HepG2 (cell line): ENCODE data around the gene CSTF1. TPM values are rescaled to one million over a fixed set of nuclear protein-coding genes. Genes with fewer than 3 reads are reported as not detected.

Experiments used
- ATAC-seq: fragments of 200-7000 bp; cut with Tn5 transposase; 3 replicates; pipeline ENCODE4 v1.9.1; 2020; ENCODE audit warnings: mild to moderate bottlenecking, moderate library complexity
- BruUV-seq: library from RNA; stranded (reverse); fragments of 400-500 nt; replicated peaks from 2 replicates; lab custom pipeline; 2021; lab: Mats Ljungman, UMichigan
- CTCF ChIA-PET: fragments of 300-600 bp; formaldehyde crosslinking; extraction: SDS; loops from one replicate; lab custom pipeline; 2021; ENCODE audit warnings: low total read pairs, inconsistent platforms, low intra/inter-chr PET ratio; lab: Yijun Ruan, JAX
- POLR2A ChIA-PET: fragments of 350-600 bp; sonication (Branson Sonifier 250); formaldehyde crosslinking; loops from one replicate; lab custom pipeline; 2020; ENCODE audit warnings: antibody characterized with exemption, inconsistent platforms; lab: Yijun Ruan, JAX
- DNase-seq: peaks from one replicate; pipeline ENCODE4 v3.0.0-alpha.2; 2015; ENCODE audit warnings: low spot score
- FAIRE-seq: peaks from 3 replicates; lab custom pipeline; 2011; peaks lifted over from hg19 to GRCh38; lab: Jason Lieb, UNC
- H2AFZ ChIP-seq: one replicate; pipeline ENCODE4 v1.6.1; 2011; ENCODE audit warnings: low read length, inconsistent platforms
- H3K27ac ChIP-seq: fragments of 300-600 bp; 3 replicates; pipeline ENCODE4 v1.8.0; 2011; ENCODE audit warnings: mixed run types, mild to moderate bottlenecking, mixed read lengths, low read length, inconsistent platforms; ENCODE audit not compliant: insufficient read depth; ENCODE audit errors: extremely low read length
- H3K27me3 ChIP-seq, 2 experiments: fragments of 200-600 bp in 1 of 2; 2 replicates in 1 of 2; 3 replicates in 1 of 2; pipeline versions ENCODE4 v1.6.0 to v1.8.0; 2011; ENCODE audit warnings: low read length in 2 of 2, mild to moderate bottlenecking in 2 of 2, moderate library complexity in 2 of 2, inconsistent platforms in 1 of 2; ENCODE audit not compliant: insufficient read depth in 2 of 2, control insufficient read depth in 1 of 2
- H3K36me3 ChIP-seq, 2 experiments: fragments of 200-600 bp in 1 of 2; replicated peaks in 1 of 2; 2 replicates in 1 of 2; 3 replicates in 1 of 2; pipeline versions ENCODE4 v1.5.1 to v1.8.0; 2011; ENCODE audit warnings: low read length in 2 of 2, inconsistent platforms in 1 of 2; ENCODE audit not compliant: insufficient read depth in 2 of 2, control insufficient read depth in 1 of 2
- H3K4me1 ChIP-seq: 2 replicates; pipeline ENCODE4 v1.5.1; 2012; ENCODE audit warnings: low read length, inconsistent platforms; ENCODE audit not compliant: insufficient read depth
- H3K4me2 ChIP-seq: 2 replicates; pipeline ENCODE4 v1.6.0; 2011; ENCODE audit warnings: low read depth, low read length, inconsistent platforms
- H3K4me3 ChIP-seq, 3 experiments: fragments of 200-600 bp in 1 of 3; sonication (generic), shearing (Covaris generic) in 1 of 3; replicated peaks in 1 of 3; 2 replicates each; pipeline ENCODE4 v1.5.1; 2011 to 2016; ENCODE audit warnings: low read length in 3 of 3, inconsistent platforms in 2 of 3, low read depth in 2 of 3, mild to moderate bottlenecking in 2 of 3, control low read depth in 1 of 3, mixed read lengths in 1 of 3; ENCODE audit not compliant: insufficient read depth in 1 of 3
- H3K79me2 ChIP-seq: one replicate; pipeline ENCODE4 v1.6.1; 2011; ENCODE audit warnings: low read length, inconsistent platforms; ENCODE audit not compliant: insufficient read depth
- H3K9ac ChIP-seq: 2 replicates; pipeline ENCODE4 v1.6.0; 2011; ENCODE audit warnings: mild to moderate bottlenecking, low read depth, low read length, inconsistent platforms; ENCODE audit not compliant: insufficient read depth
- H3K9me3 ChIP-seq: 2 replicates; pipeline ENCODE4 v1.5.1; 2012; ENCODE audit warnings: mild to moderate bottlenecking, low read length
- H4K20me1 ChIP-seq: 2 replicates; pipeline ENCODE4 v1.6.0; 2011; ENCODE audit warnings: inconsistent platforms, mild to moderate bottlenecking, low read length, moderate library complexity; ENCODE audit not compliant: insufficient read depth
- HOXA7 ChIP-seq: sonication (generic); formaldehyde crosslinking; IDR thresholded peaks from 2 replicates; pipeline ENCODE4 v1.8.1; 2022; ENCODE audit warnings: mild to moderate bottlenecking, missing genetic modification reagents, moderate library complexity
- PLRG1 ChIP-seq: fragments of 450-650 bp; conservative IDR thresholded peaks from 2 replicates; pipeline ENCODE4 v1.6.1; 2016
- RCOR2 ChIP-seq: IDR thresholded peaks from 2 replicates; pipeline ENCODE4 v1.6.1; 2016; ENCODE audit warnings: missing biosample characterization, missing genetic modification reagents
- TEAD2 ChIP-seq: sonication (generic); formaldehyde crosslinking; IDR thresholded peaks from 2 replicates; pipeline ENCODE4 v1.9.0; 2021; ENCODE audit warnings: missing genetic modification reagents
- ZFP90 ChIP-seq: sonication (generic); formaldehyde crosslinking; IDR thresholded peaks from 2 replicates; pipeline ENCODE4 v1.8.0; 2022; ENCODE audit warnings: missing genetic modification reagents, mild to moderate bottlenecking, inconsistent platforms, borderline replicate concordance
- ZMAT3 ChIP-seq: sonication (generic); formaldehyde crosslinking; conservative IDR thresholded peaks from 2 replicates; pipeline ENCODE4 v1.7.0; 2021; ENCODE audit warnings: missing genetic modification reagents
- ZNF12 ChIP-seq: sonication (generic); formaldehyde crosslinking; IDR thresholded peaks from 2 replicates; pipeline ENCODE4 v1.5.0; 2020; ENCODE audit warnings: missing genetic modification reagents
- ZNF468 ChIP-seq: sonication (generic); formaldehyde crosslinking; IDR thresholded peaks from 2 replicates; pipeline ENCODE4 v1.8.0; 2022; ENCODE audit warnings: mild to moderate bottlenecking, moderate library complexity, missing genetic modification reagents
- ZNF547 ChIP-seq: sonication (generic); formaldehyde crosslinking; IDR thresholded peaks from 2 replicates; pipeline ENCODE4 v1.5.1; 2020; ENCODE audit warnings: mild to moderate bottlenecking, missing genetic modification reagents
- WGBS: methylation state at CpG from one replicate; pipeline ENCODE4 v1.1.6; 2017; ENCODE audit warnings: low lambda C conversion rate; 5-methylcytosine and 5-hydroxymethylcytosine counted together
- in situ Hi-C: cut with HindIII; loops from 2 replicates; pipeline ENCODE4 v1.10.0; 2017; ENCODE audit warnings: low pct_unique_long_range_greater_than_20kb; ENCODE audit not compliant: extremely low pct_ligation_motif_present
- intact Hi-C: fragments of 100-400 bp; cut with micrococcal nuclease; formaldehyde crosslinking; loops from one replicate; pipeline ENCODE4 v1.10.0; 2022; ENCODE audit not compliant: unreplicated experiment
- polyA plus RNA-seq, 8 experiments: library from polyadenylated mRNA; depleted of rRNA in 3 of 8; stranded (reverse) in 7 of 8; unstranded in 1 of 8; fragments of >200 nt; fragmentation: Illumina TruSeq in 4 of 8; extraction: Trizol in 4 of 8; gene quantifications; 2 replicates each; pipeline versions ENCODE4 v1.2.1 to v1.2.3, GENCODE V29; 2011 to 2016; ENCODE audit warnings: low read depth in 4 of 8, missing spikeins in 1 of 8, mixed read lengths in 1 of 8; ENCODE audit not compliant: insufficient read depth in 1 of 8
- total RNA-seq, 5 experiments: library from RNA; depleted of rRNA; stranded (reverse); fragments of >200 nt; fragmentation: Illumina TruSeq; extraction: Trizol; gene quantifications; 2 replicates each; pipeline ENCODE4 v1.2.3, GENCODE V29; 2016; ENCODE audit warnings: low read depth in 1 of 5
- TF ChIP-seq, protein P1 (sequence below): sonication (generic); formaldehyde crosslinking; IDR thresholded peaks from 2 replicates; pipeline ENCODE4 v1.5.1; 2020; ENCODE audit warnings: missing genetic modification reagents, mild to moderate bottlenecking, borderline replicate concordance
- TF ChIP-seq, protein P2 (sequence below): sonication (generic); formaldehyde crosslinking; IDR thresholded peaks from 2 replicates; pipeline ENCODE4 v1.4.0; 2020; ENCODE audit warnings: missing genetic modification reagents, mild to moderate bottlenecking, borderline replicate concordance
- TF ChIP-seq, protein P3 (sequence below): IDR thresholded peaks from 2 replicates; pipeline ENCODE4 v1.6.1; 2012; ENCODE audit warnings: inconsistent platforms
- TF ChIP-seq, protein P4 (sequence below): sonication (generic); formaldehyde crosslinking; IDR thresholded peaks from 2 replicates; pipeline ENCODE4 v1.5.1; 2020; ENCODE audit warnings: missing genetic modification reagents, mild to moderate bottlenecking, borderline replicate concordance
- TF ChIP-seq, protein P5 (sequence below): fragments of 450-650 bp; IDR thresholded peaks from 2 replicates; pipeline ENCODE4 v1.6.1; 2017

The CSTF1 gene
- total and polyA plus RNA-seq, 2 of the 13 experiments (the other 11 are each of a cell fraction or from before 2014, with no cell fraction given), result 70.9 to 100 TPM

DNA sequence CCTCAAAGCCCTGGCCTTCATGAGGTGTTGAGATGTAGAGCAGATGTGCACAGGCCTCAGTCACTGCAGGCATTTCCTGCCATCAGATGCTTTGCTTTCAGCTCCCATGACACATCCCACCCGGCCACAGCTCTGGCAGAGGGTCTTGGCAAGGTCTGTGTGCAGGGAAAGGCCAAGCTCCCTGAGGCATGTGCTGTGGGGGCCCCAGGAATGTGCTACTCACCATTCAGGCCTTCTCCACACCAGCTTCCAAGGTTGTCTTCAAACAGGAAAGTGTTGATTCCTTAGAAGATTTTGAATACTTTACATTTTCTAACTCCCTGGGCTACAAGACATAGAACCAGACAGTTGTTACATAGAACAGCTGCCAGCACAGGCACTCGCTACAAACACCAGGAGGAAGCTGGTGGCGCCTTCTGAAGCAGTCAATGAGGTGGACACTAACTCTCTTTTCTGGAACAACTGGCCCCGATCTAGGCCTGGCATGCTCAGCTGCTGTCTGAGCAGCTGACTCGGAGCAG is 47.4 kb downstream of the CSTF1 start (continued):
- TF ChIP-seq, protein P1, sequence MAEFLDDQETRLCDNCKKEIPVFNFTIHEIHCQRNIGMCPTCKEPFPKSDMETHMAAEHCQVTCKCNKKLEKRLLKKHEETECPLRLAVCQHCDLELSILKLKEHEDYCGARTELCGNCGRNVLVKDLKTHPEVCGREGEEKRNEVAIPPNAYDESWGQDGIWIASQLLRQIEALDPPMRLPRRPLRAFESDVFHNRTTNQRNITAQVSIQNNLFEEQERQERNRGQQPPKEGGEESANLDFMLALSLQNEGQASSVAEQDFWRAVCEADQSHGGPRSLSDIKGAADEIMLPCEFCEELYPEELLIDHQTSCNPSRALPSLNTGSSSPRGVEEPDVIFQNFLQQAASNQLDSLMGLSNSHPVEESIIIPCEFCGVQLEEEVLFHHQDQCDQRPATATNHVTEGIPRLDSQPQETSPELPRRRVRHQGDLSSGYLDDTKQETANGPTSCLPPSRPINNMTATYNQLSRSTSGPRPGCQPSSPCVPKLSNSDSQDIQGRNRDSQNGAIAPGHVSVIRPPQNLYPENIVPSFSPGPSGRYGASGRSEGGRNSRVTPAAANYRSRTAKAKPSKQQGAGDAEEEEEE, result no peak
- TF ChIP-seq ZFP90, result no peak
- no peak for TF ChIP-seq TEAD2 (CRISPR knock-in tag)

DNA sequence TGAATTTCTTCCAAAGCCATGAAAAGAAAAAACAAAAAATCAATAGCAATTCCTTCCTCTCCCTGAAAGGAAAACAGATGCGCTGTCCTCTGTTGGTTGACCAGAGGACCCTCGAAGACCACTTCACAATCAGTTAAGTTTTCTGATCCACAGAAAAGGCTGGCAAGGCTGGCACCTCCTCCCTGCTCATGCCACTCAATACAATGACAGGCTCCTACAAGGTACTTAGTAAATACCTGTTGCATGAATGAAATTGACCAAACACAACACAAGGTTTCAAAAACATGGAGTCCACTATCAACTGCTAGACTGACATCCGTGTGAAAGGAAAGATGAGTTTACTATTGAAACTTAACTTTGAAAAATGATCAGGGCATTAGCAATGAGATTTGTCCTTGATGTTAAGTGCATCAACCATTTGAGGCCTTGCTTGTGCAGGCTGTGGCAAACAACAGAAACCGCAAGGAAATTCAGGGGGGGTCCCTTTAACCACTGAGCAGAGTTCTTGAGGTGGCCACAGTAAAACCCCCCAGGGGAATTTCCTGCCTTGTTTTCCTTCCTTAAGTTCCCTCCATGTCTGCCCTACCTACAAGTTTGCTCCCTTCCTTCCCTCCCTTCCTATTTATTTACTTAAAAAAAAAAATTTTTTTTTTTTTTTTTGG is 48.0 kb downstream of the CSTF1 start:
- H3K79me2 ChIP-seq, result no peaks in the 10 kb centered on the region
- no peak overlapping the region for H3K9ac ChIP-seq
- no peak for DNase-seq
- WGBS, result 63% methylated on average over 4 of the region's 4 CpGs
- peaks cover 0 to 2% of the 10 kb centered on the region in 2 experiments; a peak in 1 of 5 replicates for H3K27me3 ChIP-seq
- H3K4me2 ChIP-seq, result no peak overlapping the region
- no peak for ATAC-seq
- H3K4me3 ChIP-seq, result no peak overlapping the region
- no TSS peak for BruUV-seq
- in situ Hi-C loops, result no loop called here
- no peaks in the 10 kb centered on the region for H3K9me3 ChIP-seq
- H3K36me3 ChIP-seq, result no peaks in the 10 kb centered on the region
- ChIA-PET POLR2A (no interaction called here), CTCF (no interaction called here)
- intact Hi-C loops, result no loop called here
- H3K27ac ChIP-seq, result no peak overlapping the region
- no peak for TF ChIP-seq HOXA7 (CRISPR knock-in tag)
- TF ChIP-seq, protein P2, sequence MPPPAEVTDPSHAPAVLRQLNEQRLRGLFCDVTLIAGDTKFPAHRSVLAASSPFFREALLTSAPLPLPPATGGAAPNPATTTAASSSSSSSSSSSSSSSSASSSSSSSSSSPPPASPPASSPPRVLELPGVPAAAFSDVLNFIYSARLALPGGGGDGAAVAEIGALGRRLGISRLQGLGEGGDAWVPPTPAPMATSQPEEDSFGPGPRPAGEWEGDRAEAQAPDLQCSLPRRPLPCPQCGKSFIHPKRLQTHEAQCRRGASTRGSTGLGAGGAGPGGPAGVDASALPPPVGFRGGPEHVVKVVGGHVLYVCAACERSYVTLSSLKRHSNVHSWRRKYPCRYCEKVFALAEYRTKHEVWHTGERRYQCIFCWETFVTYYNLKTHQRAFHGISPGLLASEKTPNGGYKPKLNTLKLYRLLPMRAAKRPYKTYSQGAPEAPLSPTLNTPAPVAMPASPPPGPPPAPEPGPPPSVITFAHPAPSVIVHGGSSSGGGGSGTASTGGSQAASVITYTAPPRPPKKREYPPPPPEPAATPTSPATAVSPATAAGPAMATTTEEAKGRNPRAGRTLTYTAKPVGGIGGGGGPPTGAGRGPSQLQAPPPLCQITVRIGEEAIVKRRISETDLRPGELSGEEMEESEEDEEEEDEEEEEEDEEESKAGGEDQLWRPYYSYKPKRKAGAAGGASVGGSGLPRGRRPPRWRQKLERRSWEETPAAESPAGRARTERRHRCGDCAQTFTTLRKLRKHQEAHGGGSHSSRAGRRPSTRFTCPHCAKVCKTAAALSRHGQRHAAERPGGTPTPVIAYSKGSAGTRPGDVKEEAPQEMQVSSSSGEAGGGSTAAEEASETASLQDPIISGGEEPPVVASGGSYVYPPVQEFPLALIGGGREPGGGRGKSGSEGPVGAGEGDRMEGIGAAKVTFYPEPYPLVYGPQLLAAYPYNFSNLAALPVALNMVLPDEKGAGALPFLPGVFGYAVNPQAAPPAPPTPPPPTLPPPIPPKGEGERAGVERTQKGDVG, result no peak
- no peak for TF ChIP-seq ZMAT3
- TF ChIP-seq ZNF547 (CRISPR knock-in tag), result no peak
- TF ChIP-seq, protein P3, sequence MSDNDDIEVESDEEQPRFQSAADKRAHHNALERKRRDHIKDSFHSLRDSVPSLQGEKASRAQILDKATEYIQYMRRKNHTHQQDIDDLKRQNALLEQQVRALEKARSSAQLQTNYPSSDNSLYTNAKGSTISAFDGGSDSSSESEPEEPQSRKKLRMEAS, result no peak
- no peak for TF ChIP-seq PLRG1
- no peak for TF ChIP-seq ZNF468 (CRISPR knock-in tag)
- TF ChIP-seq RCOR2 (CRISPR knock-in tag), result no peak
- TF ChIP-seq ZNF12, result no peak
- TF ChIP-seq, protein P4, sequence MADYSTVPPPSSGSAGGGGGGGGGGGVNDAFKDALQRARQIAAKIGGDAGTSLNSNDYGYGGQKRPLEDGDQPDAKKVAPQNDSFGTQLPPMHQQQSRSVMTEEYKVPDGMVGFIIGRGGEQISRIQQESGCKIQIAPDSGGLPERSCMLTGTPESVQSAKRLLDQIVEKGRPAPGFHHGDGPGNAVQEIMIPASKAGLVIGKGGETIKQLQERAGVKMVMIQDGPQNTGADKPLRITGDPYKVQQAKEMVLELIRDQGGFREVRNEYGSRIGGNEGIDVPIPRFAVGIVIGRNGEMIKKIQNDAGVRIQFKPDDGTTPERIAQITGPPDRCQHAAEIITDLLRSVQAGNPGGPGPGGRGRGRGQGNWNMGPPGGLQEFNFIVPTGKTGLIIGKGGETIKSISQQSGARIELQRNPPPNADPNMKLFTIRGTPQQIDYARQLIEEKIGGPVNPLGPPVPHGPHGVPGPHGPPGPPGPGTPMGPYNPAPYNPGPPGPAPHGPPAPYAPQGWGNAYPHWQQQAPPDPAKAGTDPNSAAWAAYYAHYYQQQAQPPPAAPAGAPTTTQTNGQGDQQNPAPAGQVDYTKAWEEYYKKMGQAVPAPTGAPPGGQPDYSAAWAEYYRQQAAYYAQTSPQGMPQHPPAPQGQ (CRISPR knock-in tag), result no peak
- TF ChIP-seq, protein P5, sequence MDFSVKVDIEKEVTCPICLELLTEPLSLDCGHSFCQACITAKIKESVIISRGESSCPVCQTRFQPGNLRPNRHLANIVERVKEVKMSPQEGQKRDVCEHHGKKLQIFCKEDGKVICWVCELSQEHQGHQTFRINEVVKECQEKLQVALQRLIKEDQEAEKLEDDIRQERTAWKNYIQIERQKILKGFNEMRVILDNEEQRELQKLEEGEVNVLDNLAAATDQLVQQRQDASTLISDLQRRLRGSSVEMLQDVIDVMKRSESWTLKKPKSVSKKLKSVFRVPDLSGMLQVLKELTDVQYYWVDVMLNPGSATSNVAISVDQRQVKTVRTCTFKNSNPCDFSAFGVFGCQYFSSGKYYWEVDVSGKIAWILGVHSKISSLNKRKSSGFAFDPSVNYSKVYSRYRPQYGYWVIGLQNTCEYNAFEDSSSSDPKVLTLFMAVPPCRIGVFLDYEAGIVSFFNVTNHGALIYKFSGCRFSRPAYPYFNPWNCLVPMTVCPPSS, result no peak
- H4K20me1 ChIP-seq, result no peaks in the 10 kb centered on the region
- H3K4me1 ChIP-seq, result peaks cover 9% of the 10 kb centered on the region
- no peak overlapping the region for H2AFZ ChIP-seq
- no peak for FAIRE-seq
